Dedifferentiated amniotic fluid mesenchymal stem cell (primary cell): ENCODE measurements around the gene AGAP5.
"Not testable (repeated sequence)": the region's sequence is repeated elsewhere in the genome, so short reads cannot be mapped to it uniquely, and the experiment has no call there.

Source experiments
- DNase-seq: peaks from one replicate; pipeline ENCODE4 v3.0.0-alpha.2; 2016; ENCODE audit errors: extremely low spot score

AGAP5 gene

GRCh38 chr10:73714483-73714882, 16.6 kb upstream of the AGAP5 start:
- DNase-seq = not testable (repeated sequence)

- not testable (repeated sequence) for DNase-seq
Observed at GRCh38 chr10:73713912-73714311, 16.0 kb upstream of the AGAP5 start.

GRCh38 chr10:73711683-73712082, 13.8 kb upstream of the AGAP5 start:
- not testable (repeated sequence) for DNase-seq

GRCh38 chr10:73708122-73708521, 10.2 kb upstream of the AGAP5 start:
- not testable (repeated sequence) for DNase-seq

- not testable (repeated sequence) for DNase-seq
Observed at GRCh38 chr10:73707628-73708027, 9.7 kb upstream of the AGAP5 start.

- not testable (repeated sequence) for DNase-seq
Observed at GRCh38 chr10:73706488-73706887, 8.6 kb upstream of the AGAP5 start.

GRCh38 chr10:73705506-73706072, 7.7 kb upstream of the AGAP5 start:
- not testable (repeated sequence) for DNase-seq

GRCh38 chr10:73703924-73704323, 6.0 kb upstream of the AGAP5 start:
- not testable (repeated sequence) for DNase-seq

GRCh38 chr10:73698819-73699218, 910 bp upstream of the AGAP5 start:
- not testable (repeated sequence) for DNase-seq

- DNase-seq = not testable (repeated sequence)
Observed at GRCh38 chr10:73695302-73695701, 2.6 kb downstream of the AGAP5 start.

- DNase-seq = not testable (repeated sequence)
Observed at GRCh38 chr10:73690755-73691154, 7.2 kb downstream of the AGAP5 start.

GRCh38 chr10:73689596-73689995, 8.3 kb downstream of the AGAP5 start:
- not testable (repeated sequence) for DNase-seq

- not testable (repeated sequence) for DNase-seq
Observed at GRCh38 chr10:73687641-73688040, 10.3 kb downstream of the AGAP5 start.

GRCh38 chr10:73674546-73674945, 23.4 kb downstream of the AGAP5 start:
- DNase-seq = not testable (repeated sequence)

GRCh38 chr10:73668378-73668777, 29.5 kb downstream of the AGAP5 start:
- not testable (repeated sequence) for DNase-seq

- DNase-seq = peak; percentile 50
Observed at GRCh38 chr10:73666153-73666809, 31.6 kb downstream of the AGAP5 start.

- DNase-seq = not testable (repeated sequence)
Observed at GRCh38 chr10:73665581-73665980, 32.3 kb downstream of the AGAP5 start.

- DNase-seq = not testable (repeated sequence)
Observed at GRCh38 chr10:73664156-73665040, 33.5 kb downstream of the AGAP5 start.

- not testable (repeated sequence) for DNase-seq
Observed at GRCh38 chr10:73663621-73664020, 34.3 kb downstream of the AGAP5 start.

- DNase-seq = not testable (repeated sequence)
Observed at GRCh38 chr10:73662705-73663104, 35.2 kb downstream of the AGAP5 start.

- no peak for DNase-seq
Observed at GRCh38 chr10:73655990-73656298, 42.0 kb downstream of the AGAP5 start, which contains the start of gene SYNPO2L. SYNPO2L (minus strand) TSS chr10:73656029; CDS start chr10:73655922, 107 bp downstream.

GRCh38 chr10:73655257-73655989, 42.5 kb downstream of the AGAP5 start:
- no peak for DNase-seq
